Esophagus (tissue), 2 donors: ENCODE data around the gene BTBD18. TPM values are rescaled to one million over a fixed set of nuclear protein-coding genes. Genes with fewer than 3 reads are reported as not detected.
A peak's percentile ranks its signal among the peaks of the same experiment; 100 is the strongest.
"Not testable (repeated sequence)": the region's sequence is repeated elsewhere in the genome, so short reads cannot be mapped to it uniquely, and the experiment has no call there.

Experiments used
- H3K27ac ChIP-seq, 2 donors: one replicate each; pipeline ENCODE4 v1.5.1; 2013; ENCODE audit warnings: low read depth in 2 of 2, mild to moderate bottlenecking in 2 of 2, inconsistent platforms in 1 of 2, low read length in 1 of 2, moderate library complexity in 1 of 2
- H3K27me3 ChIP-seq, 2 donors: one replicate each; pipeline ENCODE4 v1.6.1; 2013; ENCODE audit warnings: low read length in 2 of 2, control low read depth in 1 of 2, mild to moderate bottlenecking in 1 of 2; ENCODE audit not compliant: insufficient read depth in 2 of 2, control insufficient read depth in 1 of 2
- H3K36me3 ChIP-seq, 2 donors: one replicate each; pipeline ENCODE4 v1.6.1; 2013; ENCODE audit warnings: low read length in 1 of 2; ENCODE audit not compliant: control insufficient read depth in 2 of 2, insufficient read depth in 2 of 2
- H3K4me1 ChIP-seq, 2 donors: one replicate each; pipeline ENCODE4 v1.6.1; 2013; ENCODE audit warnings: low read length in 1 of 2; ENCODE audit not compliant: control insufficient read depth in 2 of 2, insufficient read depth in 2 of 2
- H3K4me3 ChIP-seq, 2 donors: one replicate each; pipeline ENCODE4 v1.5.1; 2013; ENCODE audit warnings: low read length in 2 of 2, mild to moderate bottlenecking in 2 of 2, low read depth in 1 of 2, moderate library complexity in 1 of 2
- H3K9me3 ChIP-seq, 2 donors: one replicate each; pipeline ENCODE4 v1.6.1; 2013; ENCODE audit warnings: mild to moderate bottlenecking in 2 of 2, low read depth in 1 of 2, low read length in 1 of 2, moderate library complexity in 1 of 2; ENCODE audit not compliant: control insufficient read depth in 2 of 2, insufficient read depth in 1 of 2
- WGBS, 2 donors: extraction: QIAGEN DNeasy Blood & Tissue Kit; methylation state at CpG; one replicate each; pipeline ENCODE4 v1.1.7; 2013; 5-methylcytosine and 5-hydroxymethylcytosine counted together
- polyA plus RNA-seq, 2 donors: library from polyadenylated mRNA; stranded (reverse); fragments of 200-250 nt; gene quantifications; one replicate each; pipeline ENCODE4 v1.2.3, GENCODE V29; 2013
- donor health status: healthy with polysubstance abuse.
- donor health status: Bipolar disorder and iron deficiency.

BTBD18 gene
- polyA plus RNA-seq, 2 donors = 0.02 TPM; not detected in 1

GRCh38 chr11:57741132-57742086 is 10.2 kb downstream of the BTBD18 start, which contains the start of gene SELENOH:
Gene SELENOH (plus strand): TSS chr11:57741491. CDS start chr11:57741596, 105 bp downstream.
- Histone ChIP-seq H3K4me3 (peak within 1 kb of the TSS; percentile 88 to 97), H3K27ac (peak within 1 kb of the TSS; percentile 94 to 98), H3K9me3 (no peaks in the 10 kb centered on the region), H3K36me3 (peaks cover 10 to 16% of the 10 kb centered on the region in 2 donors), H3K4me1 (no peaks in the 10 kb centered on the region), H3K27me3 (no peaks in the 10 kb centered on the region)
- 0 to 1% methylated on average over 68 to 75 of the region's 75 CpGs for WGBS, 2 donors

GRCh38 chr11:57735619-57736298 is 15.9 kb downstream of the BTBD18 start:
- Histone ChIP-seq H3K9me3 (no peaks in the 10 kb centered on the region), H3K4me3 (no peak overlapping the region), H3K36me3 (peaks cover 6 to 9% of the 10 kb centered on the region in 2 donors), H3K27me3 (no peaks in the 10 kb centered on the region), H3K4me1 (no peaks in the 10 kb centered on the region), H3K27ac (peak overlapping the region in 1 of 2 donors; percentile 64)
- 69 to 71% methylated on average over 3 of the region's 3 CpGs for WGBS, 2 donors

- Histone ChIP-seq H3K27me3 (no peaks in the 10 kb centered on the region), H3K4me1 (no peaks in the 10 kb centered on the region), H3K9me3 (no peaks in the 10 kb centered on the region), H3K36me3 (peaks cover 2% of the 10 kb centered on the region in 2 donors), H3K4me3 (no peak overlapping the region), H3K27ac (no peak overlapping the region)
- WGBS, 2 donors = 93 to 96% methylated on average over 1 of the region's 1 CpG
These were observed 19.0 kb downstream of the BTBD18 start for GRCh38 chr11:57732661-57733060.

- H3K36me3 ChIP-seq = no peaks in the 10 kb centered on the region
- 93 to 96% methylated on average over 7 of the region's 7 CpGs for WGBS, 2 donors
- H3K27ac ChIP-seq = no peak overlapping the region
- H3K27me3 ChIP-seq = no peaks in the 10 kb centered on the region
- H3K4me3 ChIP-seq = no peak overlapping the region
- no peaks in the 10 kb centered on the region for H3K9me3 ChIP-seq
- no peaks in the 10 kb centered on the region for H3K4me1 ChIP-seq
These were observed 22.1 kb downstream of the BTBD18 start for GRCh38 chr11:57729479-57729878.

GRCh38 chr11:57728829-57729228 is 22.8 kb downstream of the BTBD18 start:
- Histone ChIP-seq H3K36me3 (no peaks in the 10 kb centered on the region), H3K4me3 (no peak overlapping the region), H3K9me3 (no peaks in the 10 kb centered on the region), H3K4me1 (no peaks in the 10 kb centered on the region), H3K27me3 (no peaks in the 10 kb centered on the region), H3K27ac (no peak overlapping the region)
- WGBS, 2 donors = 78 to 79% methylated on average over 7 of the region's 7 CpGs

- Histone ChIP-seq H3K9me3 (no peaks in the 10 kb centered on the region), H3K36me3 (no peaks in the 10 kb centered on the region), H3K27me3 (no peaks in the 10 kb centered on the region), H3K4me3 (no peak overlapping the region), H3K27ac (no peak overlapping the region), H3K4me1 (no peaks in the 10 kb centered on the region)
- WGBS, 2 donors = 45 to 66% methylated on average over 2 of the region's 2 CpGs
These were observed 24.4 kb downstream of the BTBD18 start for GRCh38 chr11:57727185-57727584.

GRCh38 chr11:57716726-57717125 is 34.9 kb downstream of the BTBD18 start:
- not testable (repeated sequence) for H3K27me3 ChIP-seq, H3K4me1 ChIP-seq, H3K4me3 ChIP-seq, H3K27ac ChIP-seq, H3K36me3 ChIP-seq, H3K9me3 ChIP-seq
- 94 to 100% methylated on average over 15 to 30 of the region's 34 CpGs for WGBS, 2 donors

- peak overlapping the region; percentile 100 for H3K4me3 ChIP-seq
- H3K27me3 ChIP-seq = no peaks in the 10 kb centered on the region
- WGBS, 2 donors = 92% methylated on average over 2 of the region's 2 CpGs
- H3K36me3 ChIP-seq = no peaks in the 10 kb centered on the region
- no peak overlapping the region for H3K27ac ChIP-seq
- H3K4me1 ChIP-seq = peaks cover 0 to 6% of the 10 kb centered on the region in 2 donors
- H3K9me3 ChIP-seq = no peaks in the 10 kb centered on the region
These were observed 37.8 kb downstream of the BTBD18 start for GRCh38 chr11:57713835-57714234.

GRCh38 chr11:57712256-57713150 is 39.1 kb downstream of the BTBD18 start, which contains the start of gene TMX2:
Gene TMX2 (plus strand): TSS chr11:57712593. CDS start chr11:57712619, 26 bp downstream.
- peaks cover 0 to 6% of the 10 kb centered on the region in 2 donors for H3K4me1 ChIP-seq
- no peaks in the 10 kb centered on the region for H3K9me3 ChIP-seq
- WGBS, 2 donors = 0% methylated on average over 53 of the region's 53 CpGs
- H3K4me3 ChIP-seq = peak within 1 kb of the TSS; percentile 100
- no peaks in the 10 kb centered on the region for H3K36me3 ChIP-seq
- peak within 1 kb of the TSS; percentile 97 to 99 for H3K27ac ChIP-seq
- no peaks in the 10 kb centered on the region for H3K27me3 ChIP-seq
